NCI-H1092 (cell line): ENCODE data around the gene CCL19.

ENCODE experiments used
- DNase-seq: peaks from one replicate; lab custom pipeline; 2025; lab: John Stamatoyannopoulos, UW

Gene CCL19

GRCh38 chr9:34694811-34695210 lies 3.7 kb upstream of the CCL19 start:
- DNase-seq, result no peak

GRCh38 chr9:34693560-34693959 lies 2.5 kb upstream of the CCL19 start:
- no peak for DNase-seq

- no peak for DNase-seq
Measured at GRCh38 chr9:34691936-34692315, 850 bp upstream of the CCL19 start.

- no peak for DNase-seq
Measured at GRCh38 chr9:34689512-34689911, 1.6 kb downstream of the CCL19 start.

GRCh38 chr9:34689116-34689470 lies 2.0 kb downstream of the CCL19 start:
- DNase-seq, result no peak

GRCh38 chr9:34688329-34689115 lies 2.6 kb downstream of the CCL19 start:
- no peak for DNase-seq

- no peak for DNase-seq
Measured at GRCh38 chr9:34687276-34688030, 3.6 kb downstream of the CCL19 start.

- DNase-seq, result no peak
Measured at GRCh38 chr9:34686732-34687131, 4.3 kb downstream of the CCL19 start.

GRCh38 chr9:34686231-34686630 lies 4.8 kb downstream of the CCL19 start:
- DNase-seq, result no peak

- DNase-seq, result no peak
Measured at GRCh38 chr9:34685591-34685990, 5.5 kb downstream of the CCL19 start.

- DNase-seq, result no peak
Measured at GRCh38 chr9:34684816-34685215, 6.3 kb downstream of the CCL19 start.

- DNase-seq, result no peak
Measured at GRCh38 chr9:34684145-34684544, 6.9 kb downstream of the CCL19 start.

- no peak for DNase-seq
Measured at GRCh38 chr9:34675869-34676268, 15.2 kb downstream of the CCL19 start.

GRCh38 chr9:34675048-34675714 lies 15.9 kb downstream of the CCL19 start:
- DNase-seq, result peak; percentile 89

- no peak for DNase-seq
Measured at GRCh38 chr9:34674440-34674839, 16.6 kb downstream of the CCL19 start.

- no peak for DNase-seq
Measured at GRCh38 chr9:34671307-34671706, 19.8 kb downstream of the CCL19 start.

GRCh38 chr9:34669809-34670562 lies 21.1 kb downstream of the CCL19 start:
- DNase-seq, result no peak

- DNase-seq, result peak; percentile 98
Measured at GRCh38 chr9:34665381-34666250, 25.5 kb downstream of the CCL19 start.

- no peak for DNase-seq
Measured at GRCh38 chr9:34665067-34665380, 26.1 kb downstream of the CCL19 start.

GRCh38 chr9:34664281-34665066 lies 26.6 kb downstream of the CCL19 start:
- DNase-seq, result peak; percentile 13

GRCh38 chr9:34663303-34663605 lies 27.8 kb downstream of the CCL19 start:
- DNase-seq, result no peak
